HFFc6 (cell line): ENCODE data around the gene REC8. TPM values are rescaled to one million over a fixed set of nuclear protein-coding genes. Genes with fewer than 3 reads are reported as not detected.

Experiments
- DNase-seq: peaks from one replicate; pipeline ENCODE4 v3.0.0-alpha.2; 2018
- H3K27ac Mint-ChIP-seq: 2 replicates; pipeline ENCODE4 v1.8.0; 2020; ENCODE audit warnings: mild to moderate bottlenecking, mixed read lengths
- H3K27me3 Mint-ChIP-seq: 2 replicates; pipeline ENCODE4 v1.8.0; 2021; ENCODE audit warnings: mild to moderate bottlenecking, moderate library complexity, mixed read lengths; ENCODE audit not compliant: insufficient read depth
- H3K36me3 Mint-ChIP-seq: 2 replicates; pipeline ENCODE4 v1.8.0; 2021; ENCODE audit warnings: low read depth, mixed read lengths
- H3K4me1 Mint-ChIP-seq: 2 replicates; pipeline ENCODE4 v1.8.0; 2020; ENCODE audit warnings: low read depth, mixed read lengths
- H3K4me3 Mint-ChIP-seq: 2 replicates; pipeline ENCODE4 v1.8.0; 2020; ENCODE audit warnings: mild to moderate bottlenecking, moderate library complexity, mixed read lengths
- H3K9me3 Mint-ChIP-seq: 2 replicates; pipeline ENCODE4 v1.8.0; 2020; ENCODE audit warnings: mild to moderate bottlenecking, mixed read lengths
- total RNA-seq, 6 experiments: library from RNA; stranded (reverse); fragmentation: NEBNext Ultra II Directional; extraction: Animal tissue kit (Norgen Biotek cat#: 25700); gene quantifications; 2 replicates in 1 of 6; 3 replicates in 5 of 6; pipeline ENCODE4 v1.2.3, GENCODE V29; 2021
- TF ChIP-seq, protein P1 (sequence below): fragments of 200-600 bp; sonication (generic); IDR thresholded peaks from 2 replicates; pipeline ENCODE4 v1.5.0; 2021; ENCODE audit warnings: antibody characterized with exemption, mild to moderate bottlenecking

The REC8 gene
- total RNA-seq, 6 experiments from 2014 or later = 2.9 to 3.9 (median 3.2) TPM

DNA sequence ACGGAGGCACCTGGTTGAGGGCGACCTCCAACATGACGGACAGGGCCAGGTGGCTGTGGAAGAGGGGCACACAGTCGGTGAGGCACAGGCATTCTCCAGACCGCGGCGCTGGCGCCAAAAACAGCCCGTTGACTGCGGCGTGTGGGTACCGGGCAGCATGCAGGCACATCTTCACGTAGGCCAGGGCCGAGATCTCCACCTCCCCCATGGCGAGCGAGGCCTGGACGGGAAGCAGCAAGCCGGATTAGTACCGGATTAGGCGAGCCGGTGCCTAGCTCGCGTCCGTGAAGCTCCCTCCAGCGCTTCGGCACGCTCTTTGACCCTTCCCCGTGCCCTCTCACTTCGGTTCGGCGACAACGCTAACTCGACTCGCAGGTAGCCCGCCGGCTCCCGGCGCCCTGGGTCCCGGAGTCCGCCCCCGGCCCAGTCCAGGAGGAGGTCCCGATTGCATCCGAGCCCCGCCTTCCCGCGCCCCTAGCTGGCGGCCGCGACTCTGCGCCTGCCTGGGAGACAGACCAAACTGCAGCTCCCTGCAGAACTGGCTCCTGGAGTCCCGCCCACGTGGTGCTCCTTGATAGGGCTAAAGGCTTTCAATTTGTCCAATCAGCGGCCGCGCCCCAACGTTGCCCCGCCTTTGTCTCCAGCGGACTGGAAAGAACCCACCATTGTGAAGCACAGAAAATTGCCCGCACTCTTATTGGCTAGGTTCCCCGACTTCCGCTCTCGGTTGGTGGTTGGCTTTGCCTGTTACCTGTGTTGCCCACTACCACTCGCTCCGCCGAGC lies 30.6 kb upstream of the REC8 start, which contains the start of gene EMC9:
Gene EMC9 (minus strand): TSS at position 495 of the 784 bp plus-strand sequence. CDS start 287 bp downstream, at position 208.
- Mint-ChIP-seq H3K27me3 (peaks cover 10% of the 10 kb centered on the region), H3K9me3 (no peaks in the 10 kb centered on the region), H3K4me1 (peaks cover 75% of the 10 kb centered on the region), H3K36me3 (peaks cover 42% of the 10 kb centered on the region), H3K4me3 (peak within 1 kb of the TSS; percentile 95), H3K27ac (peak within 1 kb of the TSS; percentile 87)
- DNase-seq = peak; percentile 99
- TF ChIP-seq, protein P1, sequence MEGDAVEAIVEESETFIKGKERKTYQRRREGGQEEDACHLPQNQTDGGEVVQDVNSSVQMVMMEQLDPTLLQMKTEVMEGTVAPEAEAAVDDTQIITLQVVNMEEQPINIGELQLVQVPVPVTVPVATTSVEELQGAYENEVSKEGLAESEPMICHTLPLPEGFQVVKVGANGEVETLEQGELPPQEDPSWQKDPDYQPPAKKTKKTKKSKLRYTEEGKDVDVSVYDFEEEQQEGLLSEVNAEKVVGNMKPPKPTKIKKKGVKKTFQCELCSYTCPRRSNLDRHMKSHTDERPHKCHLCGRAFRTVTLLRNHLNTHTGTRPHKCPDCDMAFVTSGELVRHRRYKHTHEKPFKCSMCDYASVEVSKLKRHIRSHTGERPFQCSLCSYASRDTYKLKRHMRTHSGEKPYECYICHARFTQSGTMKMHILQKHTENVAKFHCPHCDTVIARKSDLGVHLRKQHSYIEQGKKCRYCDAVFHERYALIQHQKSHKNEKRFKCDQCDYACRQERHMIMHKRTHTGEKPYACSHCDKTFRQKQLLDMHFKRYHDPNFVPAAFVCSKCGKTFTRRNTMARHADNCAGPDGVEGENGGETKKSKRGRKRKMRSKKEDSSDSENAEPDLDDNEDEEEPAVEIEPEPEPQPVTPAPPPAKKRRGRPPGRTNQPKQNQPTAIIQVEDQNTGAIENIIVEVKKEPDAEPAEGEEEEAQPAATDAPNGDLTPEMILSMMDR = peak; percentile 67

DNA sequence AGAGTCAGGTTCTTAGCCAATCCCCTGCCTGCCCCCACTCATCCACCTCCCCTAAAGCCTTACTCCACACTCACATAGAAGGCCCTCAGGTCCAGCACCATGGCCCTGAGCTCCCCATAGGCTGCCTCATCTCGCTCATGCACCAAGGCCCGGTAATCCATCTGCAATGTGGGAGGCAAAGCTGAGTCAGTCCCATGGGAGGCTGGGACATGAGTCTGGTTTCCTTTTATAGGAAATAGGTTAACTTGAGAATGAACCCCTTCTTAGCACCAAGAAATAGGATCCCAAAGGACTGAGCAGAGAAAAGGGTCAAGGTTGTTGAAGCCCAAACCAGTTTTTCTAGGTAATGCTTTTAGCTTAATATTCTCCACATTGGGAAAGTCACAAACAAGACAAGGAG lies 28.4 kb upstream of the REC8 start:
- no peak overlapping the region for H3K4me3 Mint-ChIP-seq
- TF ChIP-seq, protein P1 = no peak
- H3K27ac Mint-ChIP-seq = peak overlapping the region; percentile 61
- H3K36me3 Mint-ChIP-seq = peaks cover 27% of the 10 kb centered on the region
- no peaks in the 10 kb centered on the region for H3K9me3 Mint-ChIP-seq
- peak; percentile 21 for DNase-seq
- peaks cover 13% of the 10 kb centered on the region for H3K27me3 Mint-ChIP-seq
- peaks cover 65% of the 10 kb centered on the region for H3K4me1 Mint-ChIP-seq

DNA sequence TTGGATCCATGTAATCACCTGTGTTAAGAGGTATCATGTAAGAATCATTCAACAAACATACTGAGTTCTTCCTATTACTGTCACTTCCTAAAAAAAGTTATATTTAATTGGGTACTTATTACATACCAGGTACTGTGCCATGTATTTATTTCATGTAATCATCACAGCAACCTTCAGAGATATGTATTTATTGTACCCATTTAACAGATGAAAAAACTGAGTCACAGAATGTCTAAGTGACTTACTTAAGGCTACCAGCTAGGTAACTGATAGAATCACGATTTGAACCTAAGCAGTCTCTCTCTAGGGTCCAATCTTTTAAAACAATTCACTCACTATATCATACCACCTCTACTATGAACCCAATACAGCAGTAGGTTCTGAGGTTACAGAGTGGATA lies 27.4 kb upstream of the REC8 start:
- Mint-ChIP-seq H3K9me3 (no peaks in the 10 kb centered on the region), H3K4me3 (peak overlapping the region; percentile 50; the same call in 1 of the 2 replicates), H3K36me3 (peaks cover 18% of the 10 kb centered on the region), H3K27ac (peak overlapping the region; percentile 55; the same call in 1 of the 2 replicates), H3K4me1 (peaks cover 65% of the 10 kb centered on the region), H3K27me3 (peaks cover 11% of the 10 kb centered on the region)
- TF ChIP-seq, protein P1 = no peak
- DNase-seq = no peak

DNA sequence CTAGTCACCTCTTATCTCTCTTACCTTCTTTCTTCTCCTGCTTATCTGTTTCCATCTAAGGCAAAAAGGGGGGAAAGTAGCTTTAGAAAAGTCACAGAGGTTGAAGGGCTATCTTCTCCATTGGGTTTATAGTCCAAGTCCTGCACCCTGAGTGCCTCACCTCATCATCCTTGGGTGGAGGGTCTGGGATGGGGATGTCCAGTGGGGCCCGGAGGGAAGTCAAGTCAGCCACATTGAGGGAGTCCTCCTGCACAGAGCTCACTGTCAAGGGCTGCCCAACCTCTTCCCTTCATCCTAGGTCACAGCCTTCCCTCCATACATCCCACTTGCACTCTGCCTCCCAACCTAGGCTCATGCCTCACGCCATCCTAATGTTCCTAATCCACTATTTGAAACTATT lies 26.7 kb upstream of the REC8 start:
- Mint-ChIP-seq H3K27ac (peak overlapping the region; percentile 97), H3K4me3 (peak overlapping the region; percentile 98), H3K9me3 (no peaks in the 10 kb centered on the region), H3K27me3 (peaks cover 11% of the 10 kb centered on the region), H3K4me1 (peaks cover 57% of the 10 kb centered on the region), H3K36me3 (peaks cover 13% of the 10 kb centered on the region)
- no peak for DNase-seq
- TF ChIP-seq, protein P1 = no peak

DNA sequence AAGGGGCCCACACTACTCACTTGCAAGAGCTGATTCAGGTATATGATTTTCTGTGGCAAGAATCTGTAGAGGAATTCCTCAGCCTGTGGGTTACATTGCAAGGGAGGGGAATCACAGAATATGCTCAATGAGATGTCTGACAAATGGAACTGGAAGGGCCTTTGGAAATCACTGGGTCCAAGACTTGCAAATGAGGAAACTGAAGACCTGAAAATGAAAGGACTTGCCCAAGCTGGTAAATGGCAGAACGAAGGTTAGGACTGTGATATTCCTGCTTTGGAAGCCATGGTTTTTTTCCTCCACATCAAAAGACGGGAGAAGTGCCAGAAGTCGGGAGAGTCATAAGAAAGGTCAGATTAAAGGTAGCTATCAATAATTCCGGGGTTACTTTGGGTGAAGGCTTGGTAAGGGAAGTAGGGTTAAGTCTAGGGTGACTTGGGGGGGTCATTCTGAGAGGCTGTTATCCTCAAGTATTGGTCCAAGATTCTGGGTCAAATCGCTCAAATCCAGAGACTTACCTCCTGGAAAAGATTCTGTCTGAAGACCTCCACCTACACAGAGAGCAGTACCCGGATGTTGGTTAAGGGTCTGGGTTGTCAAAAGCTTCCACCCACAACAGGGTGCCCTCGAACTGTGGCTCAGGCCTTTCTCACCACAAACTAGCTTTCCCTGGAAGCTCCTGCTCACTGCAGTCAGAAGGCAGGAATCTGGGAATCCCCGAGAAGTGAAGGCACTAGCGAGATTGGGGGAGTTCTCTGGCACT lies 26.0 kb upstream of the REC8 start:
- Mint-ChIP-seq H3K27me3 (peaks cover 7% of the 10 kb centered on the region), H3K4me1 (peaks cover 55% of the 10 kb centered on the region), H3K27ac (peak overlapping the region; percentile 97), H3K9me3 (no peaks in the 10 kb centered on the region), H3K36me3 (peaks cover 13% of the 10 kb centered on the region), H3K4me3 (peak overlapping the region; percentile 98)
- peak; percentile 57 for DNase-seq
- TF ChIP-seq, protein P1 = no peak
